HG03342 (cell line): ENCODE data around the gene MTARC1.

Experiments
- ATAC-seq: cut with Tn5 transposase; IDR thresholded peaks from one replicate; pipeline ENCODE4 v1.9.1; 2021; ENCODE audit warnings: mild to moderate bottlenecking, moderate library complexity; ENCODE audit not compliant: unreplicated experiment

The MTARC1 gene

DNA sequence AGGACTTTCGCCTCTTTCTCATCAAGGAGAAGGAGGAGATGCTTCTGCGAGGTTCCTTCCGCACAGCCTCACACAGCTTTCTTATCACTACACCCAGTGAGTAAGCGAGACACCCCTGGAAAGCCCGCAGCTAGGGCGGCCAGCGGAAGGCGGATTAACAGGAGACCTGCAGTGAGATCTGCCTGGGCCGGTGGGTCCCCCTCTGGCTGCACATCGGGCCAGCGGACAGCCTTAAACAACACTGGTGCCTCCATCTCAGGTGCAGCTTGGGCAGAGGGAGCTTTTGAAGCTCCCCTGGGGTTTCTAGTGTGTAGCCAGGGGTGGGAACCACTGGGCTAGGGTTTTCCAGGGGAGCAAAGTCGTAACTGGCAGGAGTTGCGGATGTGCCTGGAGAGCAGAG is 17.5 kb upstream of the MTARC1 start:
- no peak for ATAC-seq

DNA sequence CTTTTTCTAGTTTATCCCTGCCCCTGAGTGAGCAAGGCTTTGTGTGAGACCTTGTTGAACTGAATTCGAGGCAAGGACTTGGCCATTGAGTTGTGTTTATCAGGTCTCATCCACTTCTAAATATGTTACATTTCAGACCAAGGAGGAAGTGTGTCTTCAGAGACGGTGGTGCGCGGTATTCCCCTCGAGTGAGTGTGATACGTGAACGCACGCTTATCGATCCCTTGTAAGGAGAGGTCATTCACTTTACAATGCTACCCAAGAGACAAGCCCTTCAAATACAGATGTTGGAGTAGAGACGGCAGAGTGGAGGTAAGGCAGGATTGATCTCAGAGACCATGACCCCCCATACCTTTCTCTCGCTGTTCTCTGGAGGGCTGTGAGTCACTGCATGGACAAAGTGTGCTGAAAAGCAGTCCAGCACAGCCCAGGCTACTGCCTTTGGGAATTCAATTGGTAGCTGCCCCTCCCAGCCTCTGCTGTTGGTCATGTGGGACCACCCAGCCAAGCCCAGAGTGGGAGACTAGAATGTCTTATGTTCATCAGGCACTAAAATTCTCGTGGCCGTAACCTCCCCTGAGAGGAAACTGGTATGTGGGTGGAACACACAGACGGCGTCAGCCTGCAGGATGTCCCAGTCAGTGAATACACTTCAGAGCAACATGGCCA is 16.3 kb upstream of the MTARC1 start:
- ATAC-seq = peak; percentile 61

DNA sequence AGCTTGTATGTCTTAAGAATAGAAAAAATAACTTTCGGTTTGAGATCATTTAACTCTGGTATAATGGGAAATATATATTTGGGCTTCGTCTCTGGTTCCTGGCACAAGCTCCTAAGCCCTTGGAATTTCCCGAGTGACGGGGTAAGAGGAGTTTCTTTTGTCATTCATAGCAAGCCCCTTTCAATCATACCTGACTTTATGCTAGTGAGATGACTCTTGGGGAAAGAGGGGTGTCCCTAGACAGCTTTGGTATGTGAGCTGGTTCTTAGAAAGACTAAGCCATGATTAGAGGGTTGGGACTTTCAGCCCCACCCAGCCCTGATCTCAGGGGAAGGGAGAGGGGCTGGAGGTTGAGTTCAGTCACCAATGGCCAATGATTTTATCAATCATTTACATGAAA is 13.9 kb upstream of the MTARC1 start:
- ATAC-seq = peak; percentile 37

DNA sequence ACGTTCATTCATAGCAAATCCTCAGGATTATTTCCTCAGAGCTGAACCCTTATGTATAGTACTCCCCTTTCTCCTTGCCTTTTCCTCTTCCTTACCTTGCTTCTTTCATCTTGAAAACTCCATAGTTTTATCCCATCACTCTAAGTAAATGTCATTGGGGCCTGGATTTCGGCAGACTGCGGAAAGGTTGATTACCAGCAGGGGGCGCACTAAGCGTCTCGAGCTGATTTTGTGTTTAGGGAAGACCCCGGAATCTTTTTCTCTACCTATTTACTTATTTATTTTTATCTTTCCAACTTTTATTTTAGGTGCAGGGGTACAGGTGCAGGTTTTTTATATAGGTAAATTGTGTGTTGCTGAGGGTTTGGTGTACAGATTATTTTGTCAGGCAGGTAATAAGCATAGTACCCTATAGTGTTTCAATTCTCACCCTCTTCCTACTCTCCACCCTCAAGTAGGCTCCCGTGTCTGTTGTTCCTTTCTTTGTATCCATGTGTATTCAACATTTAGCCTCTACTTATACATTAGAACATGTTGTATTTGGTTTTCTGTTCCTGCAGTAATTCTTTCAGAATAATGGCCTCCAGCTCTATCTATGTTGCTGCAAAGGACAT is 11.4 kb upstream of the MTARC1 start:
- ATAC-seq = no peak

DNA sequence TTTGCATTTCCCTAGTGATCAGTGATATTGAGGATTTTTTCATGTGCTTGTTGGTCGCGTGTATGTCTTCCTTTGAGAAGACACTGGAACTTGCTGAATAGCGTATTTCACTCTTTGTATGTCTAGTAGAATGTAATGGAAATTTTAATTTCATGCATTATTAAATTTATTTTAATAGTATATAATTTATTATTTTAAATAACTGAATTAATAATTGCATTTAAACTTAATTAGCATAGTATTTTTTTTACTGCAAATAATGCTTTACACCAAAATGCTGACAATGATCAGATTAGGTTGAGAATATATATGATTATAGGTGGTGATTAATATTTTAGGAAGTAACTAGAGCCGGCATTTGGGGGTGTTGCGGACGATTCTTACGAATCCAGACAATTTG is 10.5 kb upstream of the MTARC1 start:
- no peak for ATAC-seq

DNA sequence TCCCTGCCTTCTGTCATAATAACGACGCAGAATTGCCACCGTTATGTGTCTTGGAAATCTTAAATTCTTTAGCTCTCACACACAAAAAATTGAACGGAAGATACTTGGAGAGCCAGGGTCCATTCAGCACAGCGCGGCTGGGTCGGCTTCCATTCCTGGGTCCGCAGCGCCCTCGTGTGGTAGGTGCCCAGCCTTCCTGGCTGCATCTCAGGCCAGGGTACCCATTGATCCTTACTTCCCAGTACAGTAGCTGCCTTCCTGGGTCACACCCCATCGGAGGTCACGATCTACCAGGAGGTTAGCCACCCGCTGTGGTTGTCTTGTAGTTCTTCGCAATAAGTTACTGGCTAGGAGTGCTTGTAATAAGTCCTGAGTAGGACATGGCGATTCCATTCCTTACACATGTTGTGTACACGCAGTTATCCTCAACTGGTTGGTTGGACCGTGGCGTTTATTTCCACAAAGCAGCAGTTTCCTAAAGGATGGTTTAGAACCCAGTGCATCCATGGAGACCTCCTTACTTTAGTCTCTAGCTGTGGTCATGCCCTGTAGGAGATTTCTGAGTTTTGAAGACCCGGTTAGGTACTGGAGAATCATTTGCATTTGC is 9.9 kb upstream of the MTARC1 start:
- ATAC-seq = peak; percentile 81

DNA sequence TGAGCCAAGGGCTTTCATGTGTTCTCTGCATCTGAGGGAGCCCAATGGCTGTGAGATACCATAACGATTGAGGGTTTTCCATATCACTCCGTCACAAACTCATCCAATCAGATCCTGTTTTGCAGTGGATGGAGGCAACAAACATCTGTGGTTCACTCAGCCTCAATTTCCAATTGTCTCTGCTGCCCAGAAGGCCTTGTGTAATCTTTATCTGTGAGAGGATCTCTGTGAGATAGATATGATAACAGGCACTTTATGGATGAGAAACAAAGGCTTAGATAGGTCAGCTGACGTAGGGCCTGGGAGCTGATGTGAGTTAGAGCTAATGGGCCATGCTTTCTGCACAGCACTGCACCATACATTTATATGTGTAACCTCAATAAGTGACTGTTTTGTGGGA is 3.3 kb upstream of the MTARC1 start:
- no peak for ATAC-seq

DNA sequence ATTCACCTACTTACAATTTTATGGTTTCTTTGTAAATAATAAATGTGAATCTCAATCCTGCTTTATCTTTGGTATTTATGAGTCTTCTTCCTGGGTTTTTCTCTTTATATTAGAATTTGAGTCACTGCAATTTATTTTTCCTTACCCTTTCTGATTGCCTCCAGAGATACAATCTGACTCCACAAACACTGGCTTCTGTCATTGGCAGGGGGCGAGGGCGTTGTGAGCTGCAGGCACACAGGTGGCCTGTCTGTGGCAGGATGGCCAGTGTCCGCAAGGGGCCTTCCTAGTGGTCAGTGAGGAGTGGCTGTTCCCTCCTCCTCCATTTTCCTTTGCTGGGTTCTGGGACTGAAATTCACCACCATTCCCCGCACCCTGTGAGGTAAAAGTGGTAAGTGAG is 2.0 kb upstream of the MTARC1 start:
- ATAC-seq = no peak

DNA sequence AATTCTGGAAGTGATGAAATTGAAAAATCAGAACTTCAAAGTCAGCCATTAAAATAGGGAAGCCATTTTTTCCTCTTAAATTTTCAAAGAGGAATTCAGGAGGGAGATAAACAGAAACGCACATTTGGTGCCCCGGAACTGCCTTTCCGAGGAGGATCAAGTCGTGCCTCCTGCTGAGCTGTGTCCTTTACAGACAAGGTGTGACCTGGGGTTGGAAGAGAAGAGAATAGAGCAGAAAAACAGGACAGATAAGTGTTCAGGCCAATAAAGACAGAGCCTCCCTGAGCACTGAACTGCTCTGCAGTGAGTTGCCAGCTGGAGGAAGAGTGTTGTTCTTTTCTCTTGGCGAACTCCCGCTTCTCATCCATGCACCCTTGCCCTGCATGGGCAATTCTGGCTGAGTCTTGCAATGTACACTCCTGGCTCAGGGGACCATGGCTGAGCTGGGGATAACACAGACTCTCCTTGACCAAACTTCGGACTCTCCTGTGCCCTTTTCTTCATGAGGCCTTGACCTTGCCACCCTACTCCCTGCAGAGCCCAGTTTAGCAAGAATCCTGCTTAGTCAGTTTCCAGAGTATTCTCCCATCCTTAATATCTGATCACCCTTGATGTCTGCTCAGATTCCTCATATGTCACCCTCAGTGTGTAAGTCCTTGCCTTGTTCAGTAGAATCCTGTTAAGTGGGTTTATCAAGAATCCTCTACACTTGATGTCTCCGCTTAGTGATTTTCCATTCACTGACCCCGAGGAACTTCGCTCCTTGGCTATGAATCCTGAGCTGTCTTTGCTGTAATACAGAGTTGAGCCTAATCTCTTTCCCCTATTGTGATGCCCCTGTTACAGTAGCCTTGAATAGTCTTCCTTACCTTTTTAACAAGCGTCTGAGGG is 1.3 kb upstream of the MTARC1 start:
- ATAC-seq = no peak

DNA sequence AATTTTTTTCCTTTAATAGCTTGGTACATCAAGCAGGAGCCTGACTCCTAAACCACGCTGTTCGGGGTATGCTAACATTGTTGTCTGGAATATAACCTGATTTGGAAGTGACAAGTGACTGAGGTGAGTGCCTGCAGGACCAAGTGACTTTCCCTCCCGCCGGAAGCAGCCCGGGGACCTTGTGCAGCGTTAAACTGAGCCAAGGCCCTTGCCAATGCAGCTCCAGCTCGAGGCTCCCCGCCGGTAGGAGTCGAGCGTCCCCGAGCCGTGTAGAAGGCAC is 716 bp upstream of the MTARC1 start:
- ATAC-seq = no peak

DNA sequence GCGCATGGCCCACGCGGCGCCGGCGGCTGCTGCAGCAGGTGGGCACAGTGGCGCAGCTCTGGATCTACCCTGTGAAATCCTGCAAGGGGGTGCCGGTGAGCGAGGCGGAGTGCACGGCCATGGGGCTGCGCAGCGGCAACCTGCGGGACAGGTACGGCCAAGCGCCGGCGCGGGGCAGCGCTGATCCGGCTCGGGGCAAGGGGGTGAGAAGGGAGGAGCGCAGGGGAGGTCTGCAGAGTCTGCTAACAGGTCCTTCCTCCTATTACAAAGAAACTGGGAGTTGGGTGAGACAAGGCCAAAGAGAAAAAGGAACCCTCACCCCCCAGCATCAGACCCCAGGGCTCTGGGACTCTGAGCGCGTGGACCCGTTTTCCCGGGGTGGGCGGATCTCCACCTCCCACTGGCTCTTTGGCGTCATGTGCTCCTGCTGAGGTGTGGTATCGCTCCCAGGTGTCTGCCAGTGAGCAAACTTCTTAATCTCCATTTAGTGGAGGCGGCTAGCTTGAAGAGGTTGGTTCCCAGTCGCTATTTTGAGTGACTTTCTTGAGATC is 431 bp downstream of the MTARC1 start:
- ATAC-seq = no peak

DNA sequence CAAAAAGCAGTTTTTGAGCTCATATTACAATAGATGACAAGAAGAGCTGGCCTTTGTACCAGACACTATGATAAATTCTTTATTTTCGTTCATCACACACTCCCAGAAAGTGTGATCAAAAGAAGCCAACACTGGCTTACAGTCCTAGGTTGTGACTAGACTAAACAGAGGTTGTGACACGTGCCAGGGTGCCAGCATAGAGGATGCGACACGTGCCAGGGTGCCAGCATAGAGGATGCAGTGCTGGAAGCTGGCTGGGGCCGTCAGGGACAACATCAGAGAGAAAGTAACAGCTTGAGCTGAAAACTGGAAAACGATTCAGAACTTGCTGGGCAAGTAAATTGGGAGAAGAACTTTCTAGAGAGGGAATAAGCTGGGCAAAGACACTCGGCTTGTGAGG is 2.2 kb downstream of the MTARC1 start:
- no peak for ATAC-seq

DNA sequence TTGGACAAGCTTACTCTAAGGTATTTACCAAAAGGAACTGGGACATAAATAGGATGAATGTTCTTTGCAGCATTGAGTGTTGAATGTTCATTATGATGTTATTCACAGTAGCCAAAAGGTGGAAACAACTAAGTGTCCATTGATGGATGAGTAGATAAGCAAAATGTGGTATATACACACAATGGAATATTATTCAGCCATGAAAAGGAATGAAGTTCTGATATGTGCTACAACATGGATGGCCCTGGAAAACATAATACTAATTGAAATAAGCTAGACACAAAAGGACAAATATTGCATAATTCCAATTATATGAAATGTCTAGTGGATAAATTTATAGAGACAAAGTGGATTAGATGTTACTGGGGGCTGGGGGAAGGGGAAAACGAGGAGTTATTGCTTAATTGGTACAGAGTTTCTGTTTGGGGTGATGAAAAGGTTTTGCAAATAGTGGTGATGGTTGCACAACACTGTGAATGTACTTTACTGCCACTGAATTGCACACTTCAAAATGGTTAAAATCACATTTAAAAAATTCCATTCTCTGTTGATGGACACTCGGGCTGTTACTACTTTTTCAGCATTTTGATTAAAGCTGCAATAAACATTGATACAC is 2.9 kb downstream of the MTARC1 start:
- no peak for ATAC-seq

DNA sequence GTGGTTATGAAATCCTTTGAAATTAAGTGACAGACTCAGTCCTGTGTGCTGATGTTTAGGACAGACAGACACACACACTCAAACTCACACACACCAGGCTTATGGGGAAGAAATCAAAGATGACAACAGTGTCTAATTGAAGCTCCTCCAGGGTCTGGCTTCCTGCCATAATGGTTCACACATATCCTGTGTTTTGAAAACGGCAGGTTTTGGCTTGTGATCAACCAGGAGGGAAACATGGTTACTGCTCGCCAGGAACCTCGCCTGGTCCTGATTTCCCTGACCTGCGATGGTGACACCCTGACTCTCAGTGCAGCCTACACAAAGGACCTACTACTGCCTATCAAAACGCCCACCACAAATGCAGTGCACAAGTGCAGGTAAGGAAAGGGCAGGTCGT is 4.6 kb downstream of the MTARC1 start:
- no peak for ATAC-seq

DNA sequence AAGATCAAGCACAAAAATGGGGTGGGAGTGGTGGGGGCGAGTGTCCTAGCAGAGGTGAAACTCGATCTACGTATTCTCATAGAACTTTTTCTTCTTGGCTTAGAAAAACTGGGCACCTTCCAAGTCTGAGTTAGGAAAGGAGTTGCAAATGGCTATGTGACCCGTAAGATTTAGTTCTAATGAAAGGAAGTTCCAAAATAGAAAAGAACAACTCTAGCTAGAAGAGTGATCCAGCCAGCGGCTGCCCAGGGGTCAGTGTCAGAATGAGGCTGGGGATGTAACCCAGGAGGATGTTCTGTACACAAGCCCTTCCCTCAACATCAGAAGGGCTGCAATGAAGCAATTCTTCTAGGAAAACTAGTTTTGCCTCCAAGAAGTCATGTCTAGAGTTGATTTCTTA is 5.2 kb downstream of the MTARC1 start:
- ATAC-seq = no peak

DNA sequence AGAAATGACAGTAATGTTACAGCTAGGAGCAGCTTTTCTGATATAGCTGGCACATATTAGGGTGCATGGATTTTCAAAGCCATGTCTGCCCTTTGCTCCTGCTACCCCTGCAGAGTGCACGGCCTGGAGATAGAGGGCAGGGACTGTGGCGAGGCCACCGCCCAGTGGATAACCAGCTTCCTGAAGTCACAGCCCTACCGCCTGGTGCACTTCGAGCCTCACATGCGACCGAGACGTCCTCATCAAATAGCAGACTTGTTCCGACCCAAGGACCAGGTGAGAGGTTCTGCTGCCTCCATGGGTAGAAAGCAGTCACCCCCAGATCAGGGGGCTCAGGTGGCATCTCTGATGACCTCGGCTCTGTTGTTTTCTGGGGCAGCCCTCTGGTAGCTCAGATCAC is 9.8 kb downstream of the MTARC1 start:
- ATAC-seq = no peak

DNA sequence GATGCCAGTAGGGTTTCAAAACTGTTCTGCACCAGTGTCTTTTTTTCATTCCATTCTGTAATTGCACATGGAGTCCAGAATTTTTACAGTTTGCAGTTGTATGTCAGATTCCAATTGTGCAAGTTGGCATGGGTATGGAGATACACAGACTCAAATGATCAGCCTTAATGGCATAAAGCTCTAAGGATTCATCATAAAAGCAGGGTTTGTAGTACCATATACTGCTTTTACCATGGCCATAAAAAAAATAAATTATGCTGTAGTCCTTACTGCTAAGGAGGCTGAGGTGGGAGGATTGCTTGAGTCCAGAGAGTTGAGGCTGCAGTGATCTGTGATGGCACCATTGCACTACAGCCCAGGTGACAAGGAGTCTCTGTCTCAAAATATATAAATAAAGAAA is 10.3 kb downstream of the MTARC1 start:
- ATAC-seq = no peak

DNA sequence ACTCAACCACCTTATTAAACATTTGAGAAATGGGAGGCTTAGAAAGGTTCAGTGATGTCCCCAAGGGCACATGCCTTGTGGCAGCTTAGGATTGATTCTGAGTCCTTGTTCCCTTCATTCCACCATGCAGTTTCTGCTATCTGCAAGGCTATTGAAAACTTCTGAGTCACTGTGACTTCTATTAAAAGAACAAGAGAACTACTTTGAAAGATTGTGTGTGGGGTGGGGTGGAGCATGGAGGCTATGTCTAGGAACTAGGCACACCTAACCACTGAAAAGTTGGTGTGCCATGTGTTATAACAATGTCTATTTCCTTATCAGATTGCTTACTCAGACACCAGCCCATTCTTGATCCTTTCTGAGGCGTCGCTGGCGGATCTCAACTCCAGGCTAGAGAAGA is 10.8 kb downstream of the MTARC1 start:
- no peak for ATAC-seq

DNA sequence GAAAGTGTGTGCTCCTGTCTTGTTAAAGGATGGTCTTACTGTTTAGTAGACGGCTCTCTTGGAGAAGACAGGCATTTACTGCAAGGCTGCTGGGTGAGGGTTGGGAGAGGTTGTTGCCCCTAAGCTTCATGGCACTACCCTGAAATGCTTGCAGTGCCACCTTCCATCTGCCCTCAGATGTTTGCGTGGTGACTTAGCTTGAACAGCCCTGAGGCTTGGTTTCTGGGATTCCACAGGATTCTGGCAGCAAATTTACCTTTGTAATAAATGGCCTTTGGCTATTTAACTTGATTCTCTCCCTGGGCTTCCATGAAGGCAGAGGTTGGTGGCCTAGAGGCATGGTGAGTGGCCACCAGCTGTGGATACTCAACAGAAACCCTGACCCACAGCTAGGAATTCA is 11.6 kb downstream of the MTARC1 start:
- no peak for ATAC-seq

DNA sequence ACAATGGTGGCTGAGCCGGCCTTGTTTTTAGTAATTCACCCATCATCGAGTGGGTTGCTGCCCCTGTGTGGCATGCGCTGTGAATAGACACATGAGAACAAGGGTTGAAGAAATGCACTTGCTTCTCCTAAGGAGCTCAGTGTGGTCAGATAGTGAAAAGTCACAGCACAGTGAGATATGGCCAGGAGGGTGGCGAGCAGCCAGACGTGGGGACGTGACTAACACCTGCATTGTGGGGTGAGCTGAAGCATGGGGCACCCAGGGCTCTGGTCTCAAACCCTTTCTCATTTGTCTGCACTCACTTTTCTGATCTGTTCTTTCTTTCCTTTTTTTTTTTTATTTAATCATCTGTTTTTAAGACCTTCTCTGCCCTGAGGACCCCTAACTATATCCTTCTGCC is 13.5 kb downstream of the MTARC1 start:
- no peak for ATAC-seq
